HEK293 (cell line): Measurements from ENCODE around the gene CD3G.

ENCODE experiments used
- ATF2 ChIP-seq: fragments of 450-650 bp; formaldehyde crosslinking; IDR thresholded peaks from 2 replicates; pipeline ENCODE4 v1.5.1; 2016; ENCODE audit warnings: missing biosample characterization, missing genetic modification characterization, low read depth
- CTCF ChIP-seq: fragments of 450-650 bp; formaldehyde crosslinking; IDR thresholded peaks from 2 replicates; pipeline ENCODE4 v1.5.1; 2016; ENCODE audit warnings: missing biosample characterization, missing genetic modification characterization
- PRDM10 ChIP-seq: fragments of 450-650 bp; formaldehyde crosslinking; IDR thresholded peaks from 2 replicates; pipeline ENCODE4 v1.5.1; 2016; ENCODE audit warnings: missing biosample characterization, missing genetic modification characterization
- ZNF280D ChIP-seq: fragments of 450-650 bp; formaldehyde crosslinking; IDR thresholded peaks from 2 replicates; pipeline ENCODE4 v1.5.1; 2016; ENCODE audit warnings: missing biosample characterization, missing genetic modification characterization
- ZNF311 ChIP-seq: fragments of 450-650 bp; formaldehyde crosslinking; IDR thresholded peaks from 2 replicates; pipeline ENCODE4 v1.5.1; 2017; ENCODE audit warnings: missing biosample characterization, missing genetic modification characterization, borderline replicate concordance
- ZNF501 ChIP-seq: fragments of 450-650 bp; formaldehyde crosslinking; IDR thresholded peaks from 2 replicates; pipeline ENCODE4 v1.5.1; 2016; ENCODE audit warnings: missing biosample characterization, missing genetic modification characterization

GRCh38 chr11:118310271-118310670, 33.9 kb upstream of the CD3G start:
- TF ChIP-seq CTCF (no peak), ZNF280D (tag by site-specific recombination) (no peak), ZNF311 (no peak), ATF2 (no peak), PRDM10 (no peak), ZNF501 (tag by site-specific recombination) (no peak)
